ENCODE results near the gene IL34. TPM values are rescaled to one million over a fixed set of nuclear protein-coding genes. Genes with fewer than 3 reads are reported as not detected.

The IL34 gene
- total and polyA plus RNA-seq, 2 donors from 2014 or later = 5.9 to 7.4 TPM

GRCh38 chr16:70604407-70605282, 41.7 kb upstream of the IL34 start:
- Histone ChIP-seq H3K9ac (ENCODE audit: low read length in 3 of 3) (no peak overlapping the region), H3K4me3 (ENCODE audit: low read length in 3 of 3) (no peak overlapping the region), H3K9me3 (ENCODE audit: control insufficient read depth in 2 of 3, insufficient read depth in 1 of 3, low read length in 3 of 3) (no peaks in the 10 kb centered on the region), H3K36me3 (ENCODE audit: control insufficient read depth in 2 of 3, insufficient read depth in 3 of 3, low read length in 3 of 3) (no peaks in the 10 kb centered on the region), H3K27me3 (ENCODE audit: control insufficient read depth, insufficient read depth, low read length) (no peaks in the 10 kb centered on the region), H3K27ac (ENCODE audit: low read depth in 2 of 2, low read length in 2 of 2) (no peak overlapping the region), H3K4me1 (ENCODE audit: control insufficient read depth in 2 of 3, insufficient read depth in 2 of 3, low read depth in 1 of 3, low read length in 3 of 3) (no peaks in the 10 kb centered on the region)
- DNase-seq = no peak
- no peak for FAIRE-seq
- no peak for TF ChIP-seq CTCF (IDR thresholded peaks at IDR 0.05; ENCODE audit: borderline replicate concordance, extremely low read depth, insufficient read depth)
- intact Hi-C loops (cut with DNase I) = no loop called here

- no peak for FAIRE-seq
- TF ChIP-seq CTCF (IDR thresholded peaks at IDR 0.05; ENCODE audit: borderline replicate concordance, extremely low read depth, insufficient read depth) = no peak
These were observed 41.1 kb upstream of the IL34 start for GRCh38 chr16:70605283-70605657.

GRCh38 chr16:70608521-70608920, 37.8 kb upstream of the IL34 start:
- Histone ChIP-seq H3K9me3 (ENCODE audit: control insufficient read depth in 2 of 3, insufficient read depth in 1 of 3, low read length in 3 of 3) (no peaks in the 10 kb centered on the region), H3K27me3 (ENCODE audit: control insufficient read depth, insufficient read depth, low read length) (no peaks in the 10 kb centered on the region), H3K27ac (ENCODE audit: low read depth in 2 of 2, low read length in 2 of 2) (no peak overlapping the region), H3K9ac (ENCODE audit: low read length in 3 of 3) (no peak overlapping the region), H3K36me3 (ENCODE audit: control insufficient read depth in 2 of 3, insufficient read depth in 3 of 3, low read length in 3 of 3) (no peaks in the 10 kb centered on the region), H3K4me3 (ENCODE audit: low read length in 3 of 3) (no peak overlapping the region), H3K4me1 (ENCODE audit: control insufficient read depth in 2 of 3, insufficient read depth in 2 of 3, low read depth in 1 of 3, low read length in 3 of 3) (peaks cover 0 to 4% (median 0%) of the 10 kb centered on the region in 3 donors)
- FAIRE-seq = no peak
- TF ChIP-seq CTCF (IDR thresholded peaks at IDR 0.05; ENCODE audit: borderline replicate concordance, extremely low read depth, insufficient read depth) = no peak
- no peak for DNase-seq
- intact Hi-C loops (cut with DNase I) = no loop called here

More at GRCh38 chr16:70605283-70605657, 41.1 kb upstream of the IL34 start:
- no peak overlapping the region for H3K9ac ChIP-seq (ENCODE audit: low read length in 3 of 3)
- peaks cover 0 to under 1% (median 0%) of the 10 kb centered on the region in 3 donors for H3K4me1 ChIP-seq (ENCODE audit: control insufficient read depth in 2 of 3, insufficient read depth in 2 of 3, low read depth in 1 of 3, low read length in 3 of 3)
- H3K4me3 ChIP-seq (ENCODE audit: low read length in 3 of 3) = no peak overlapping the region
- DNase-seq = no peak
- intact Hi-C loops (cut with DNase I) = no loop called here
- no peaks in the 10 kb centered on the region for H3K9me3 ChIP-seq (ENCODE audit: control insufficient read depth in 2 of 3, insufficient read depth in 1 of 3, low read length in 3 of 3)
- no peak overlapping the region for H3K27ac ChIP-seq (ENCODE audit: low read depth in 2 of 2, low read length in 2 of 2)
- H3K36me3 ChIP-seq (ENCODE audit: control insufficient read depth in 2 of 3, insufficient read depth in 3 of 3, low read length in 3 of 3) = no peaks in the 10 kb centered on the region
- no peaks in the 10 kb centered on the region for H3K27me3 ChIP-seq (ENCODE audit: control insufficient read depth, insufficient read depth, low read length)

All from kidney (tissue), 14 donors.